HG03457 (cell line): Measurements from ENCODE around the gene FRAT2.
A peak's percentile ranks its signal among the peaks of the same experiment; 100 is the strongest.
"Not testable (repeated sequence)": the region's sequence is repeated elsewhere in the genome, so short reads cannot be mapped to it uniquely, and the experiment has no call there.

ENCODE experiments used
- ATAC-seq: cut with Tn5 transposase; IDR thresholded peaks from one replicate; pipeline ENCODE4 v1.9.1; 2021; ENCODE audit warnings: moderate number of reproducible peaks; ENCODE audit not compliant: unreplicated experiment

Gene FRAT2

DNA sequence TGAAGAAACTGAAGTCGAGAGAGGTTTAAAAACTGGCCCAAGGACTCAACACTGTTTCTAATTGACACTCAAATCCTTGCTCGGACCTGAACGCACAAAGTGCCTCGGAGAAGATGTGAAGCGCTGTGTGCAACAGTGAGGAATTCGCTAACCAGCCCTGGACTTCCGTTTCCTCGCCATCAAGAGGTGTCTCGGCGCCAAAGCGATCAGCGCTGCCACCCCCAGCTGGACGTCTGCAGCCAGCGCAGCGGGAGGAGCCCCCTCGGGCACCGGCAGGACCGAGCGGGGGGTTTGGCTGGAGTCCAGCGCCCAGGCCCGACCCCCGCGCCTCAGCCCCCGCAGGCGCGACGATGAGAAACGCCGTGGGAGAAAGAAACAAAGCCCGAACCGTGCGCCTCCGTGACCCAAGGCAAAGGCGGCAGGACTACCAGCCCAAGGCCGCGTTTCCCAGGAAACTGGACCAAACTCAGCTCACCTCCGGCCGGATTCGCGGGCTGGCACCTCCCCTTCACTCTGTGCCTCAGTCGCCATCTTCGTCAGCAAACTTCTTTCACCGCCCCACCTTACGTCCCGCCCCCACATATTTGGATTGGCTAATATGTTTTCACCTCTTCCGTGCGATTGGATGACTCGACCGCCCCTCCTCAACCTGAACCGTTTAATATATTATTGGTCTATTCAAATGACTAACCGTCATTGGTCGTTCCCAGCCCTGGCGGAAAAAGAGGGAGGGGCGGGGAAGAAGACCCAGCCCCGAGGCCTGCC is 42.2 kb downstream of the FRAT2 start, which contains the start of gene ARHGAP19:
Gene ARHGAP19, minus strand, starts transcription at position 541 of the 765 bp plus-strand sequence. Its CDS starts 10 bp downstream, at position 531.
- peak; percentile 79 for ATAC-seq

DNA sequence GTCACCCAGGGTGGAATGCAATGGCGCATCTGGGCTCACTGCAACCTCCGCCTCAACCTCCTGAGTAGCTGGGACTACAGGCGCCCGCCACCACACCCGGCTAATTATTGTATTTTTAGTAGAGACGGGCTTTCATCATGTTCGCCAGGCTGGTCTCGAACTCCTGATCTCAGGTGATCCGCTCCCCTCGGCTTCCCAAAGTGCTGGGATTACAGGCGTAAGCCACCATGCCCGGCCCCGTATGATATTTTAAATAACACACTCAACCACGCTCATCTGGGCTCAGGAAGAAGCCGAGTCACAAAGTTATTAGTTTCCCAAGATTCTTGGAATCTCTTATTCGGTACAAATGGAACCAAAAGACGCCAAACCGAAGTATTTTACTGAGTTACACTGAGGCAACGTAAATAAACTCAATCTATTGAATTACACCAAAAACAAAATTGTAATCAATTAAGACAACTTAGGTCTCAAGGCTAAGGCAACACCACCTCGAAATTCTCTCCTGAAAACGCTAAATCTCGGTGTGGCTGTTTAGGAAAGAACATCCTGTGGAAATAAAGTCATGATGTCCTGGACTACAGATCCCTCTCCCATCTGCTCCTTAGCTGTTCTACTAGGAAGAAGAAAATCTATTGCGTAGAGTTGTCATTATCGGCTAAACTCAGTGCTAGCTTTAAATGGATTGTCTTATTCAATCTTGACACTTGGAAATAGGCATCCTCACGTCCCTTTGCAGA is 43.0 kb downstream of the FRAT2 start:
- ATAC-seq = no peak

DNA sequence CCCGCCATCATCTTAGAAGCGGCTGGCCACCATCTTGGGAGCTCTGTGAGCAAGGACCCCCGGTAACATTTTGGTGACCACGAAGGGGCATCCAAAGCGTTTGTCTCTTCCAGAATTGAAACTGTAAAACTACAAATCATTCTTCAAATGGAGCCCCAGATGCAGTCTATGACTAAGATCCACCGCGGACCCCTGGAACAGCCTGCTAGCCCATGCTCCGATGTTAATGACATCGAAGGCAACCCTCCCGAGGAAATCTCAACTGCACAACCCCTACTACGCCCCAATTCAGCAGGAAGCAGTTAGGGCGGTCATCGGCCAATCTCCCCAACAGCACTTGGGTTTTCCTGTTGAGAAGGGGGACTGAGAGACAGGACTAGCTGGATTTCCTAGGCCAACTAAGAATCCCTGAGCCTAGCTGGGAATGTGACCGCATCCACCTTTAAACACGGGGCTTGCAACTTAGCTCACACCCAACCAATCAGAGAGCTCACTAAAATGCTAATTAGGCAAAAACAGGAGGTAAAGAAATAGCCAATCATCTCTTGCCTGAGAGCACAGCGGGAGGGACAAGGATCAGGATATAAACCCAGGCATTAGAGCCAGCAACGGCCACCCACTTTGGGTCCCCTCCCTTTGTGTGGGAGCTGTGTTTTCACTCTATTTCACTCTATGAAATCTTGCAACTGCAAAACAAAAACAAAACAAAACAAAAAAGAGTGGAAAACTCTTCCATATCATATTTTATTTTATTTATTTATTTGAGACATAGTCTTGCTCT is 43.8 kb downstream of the FRAT2 start:
- ATAC-seq = not testable (repeated sequence)

DNA sequence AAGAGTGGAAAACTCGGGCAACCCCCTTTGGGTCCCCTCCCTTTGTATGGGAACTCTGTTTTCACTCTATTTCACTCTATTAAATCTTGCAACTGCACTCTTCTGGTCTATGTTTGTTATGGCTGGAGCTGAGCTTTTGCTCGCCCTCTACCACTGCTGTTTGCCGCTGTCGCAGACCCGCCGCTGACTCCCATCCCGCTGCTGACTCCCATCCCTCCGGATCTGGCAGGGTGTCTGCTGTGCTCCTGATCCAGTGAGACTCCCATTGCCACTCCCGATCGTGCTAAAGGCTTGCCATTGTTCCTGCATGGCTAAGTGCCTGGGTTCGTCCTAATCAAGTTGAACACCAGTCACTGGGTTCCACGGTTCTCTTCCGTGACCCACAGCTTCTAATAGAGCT is 44.5 kb downstream of the FRAT2 start:
- ATAC-seq = not testable (repeated sequence)
